Astrocyte (in vitro differentiated cells and primary cell): ENCODE results near the gene KCNMB2.

Experiments
- CTCF ChIP-seq: IDR thresholded peaks from 2 replicates; pipeline ENCODE4 v1.5.1; 2011; ENCODE audit warnings: low read depth, mild to moderate bottlenecking, inconsistent platforms, low read length, moderate library complexity; ENCODE audit not compliant: insufficient read depth
- EZH2 ChIP-seq: IDR thresholded peaks from 2 replicates; pipeline ENCODE4 v1.6.1; 2012; ENCODE audit warnings: mild to moderate bottlenecking, low read length, inconsistent platforms; ENCODE audit not compliant: insufficient read depth

- TF ChIP-seq CTCF (no peak), EZH2 (no peak)
Observed at GRCh38 chr3:178777718-178778411, 241.6 kb downstream of the KCNMB2 start.
